ENCODE data around the gene IFITM1.
A peak's percentile ranks its signal among the peaks of the same experiment; 100 is the strongest.
"Not testable (repeated sequence)": the region's sequence is repeated elsewhere in the genome, so short reads cannot be mapped to it uniquely, and the experiment has no call there.

The IFITM1 gene

GRCh38 chr11:313787-314553 is at the start of gene IFITM1:
Gene IFITM1, plus strand, starts transcription at chr11:314040. Its CDS starts 131 bp downstream, at chr11:314171.
- peaks cover 61% of the 10 kb centered on the region for H3K4me1 Mint-ChIP-seq
- H3K4me3 Mint-ChIP-seq = peak within 1 kb of the TSS; percentile 91
- no peaks in the 10 kb centered on the region for H3K27me3 Mint-ChIP-seq
- H3K27ac Mint-ChIP-seq = peak within 1 kb of the TSS; percentile 89
- H3K36me3 Mint-ChIP-seq = no peaks in the 10 kb centered on the region
- peak; percentile 62 for ATAC-seq
- H3K9me3 Mint-ChIP-seq = no peaks in the 10 kb centered on the region

- Mint-ChIP-seq H3K27ac (peak overlapping the region; percentile 98), H3K9me3 (peaks cover 2% of the 10 kb centered on the region), H3K4me1 (peaks cover 33% of the 10 kb centered on the region), H3K36me3 (no peaks in the 10 kb centered on the region), H3K4me3 (peak overlapping the region; percentile 81), H3K27me3 (no peaks in the 10 kb centered on the region)
- ATAC-seq = no peak
Observed at GRCh38 chr11:266676-267439, 47.0 kb upstream of the IFITM1 start.

GRCh38 chr11:267491-267994 is 46.3 kb upstream of the IFITM1 start:
- ATAC-seq = peak; percentile 47
- H3K27me3 Mint-ChIP-seq = no peaks in the 10 kb centered on the region
- no peaks in the 10 kb centered on the region for H3K36me3 Mint-ChIP-seq
- H3K4me1 Mint-ChIP-seq = peaks cover 27% of the 10 kb centered on the region
- no peaks in the 10 kb centered on the region for H3K9me3 Mint-ChIP-seq
- peak overlapping the region; percentile 98 for H3K27ac Mint-ChIP-seq
- H3K4me3 Mint-ChIP-seq = peak overlapping the region; percentile 88

- peak overlapping the region; percentile 88 for H3K4me3 Mint-ChIP-seq
- H3K36me3 Mint-ChIP-seq, H3K9me3 Mint-ChIP-seq, H3K27me3 Mint-ChIP-seq: not testable (repeated sequence)
- peaks cover 27% of the 10 kb centered on the region for H3K4me1 Mint-ChIP-seq
- ATAC-seq = peak; percentile 77
- peak overlapping the region; percentile 98 for H3K27ac Mint-ChIP-seq
Observed at GRCh38 chr11:268716-269145, 45.1 kb upstream of the IFITM1 start.

GRCh38 chr11:269146-269890 is 44.5 kb upstream of the IFITM1 start:
- H3K4me3 Mint-ChIP-seq = peak overlapping the region; percentile 88

GRCh38 chr11:270451-271318 is 43.2 kb upstream of the IFITM1 start:
- Mint-ChIP-seq H3K27ac (peak overlapping the region; percentile 98), H3K9me3 (no peaks in the 10 kb centered on the region), H3K4me3 (no peak overlapping the region), H3K36me3 (no peaks in the 10 kb centered on the region), H3K27me3 (no peaks in the 10 kb centered on the region), H3K4me1 (peaks cover 36% of the 10 kb centered on the region)
- ATAC-seq = no peak

More at GRCh38 chr11:269146-269890, 44.5 kb upstream of the IFITM1 start:
- H3K9me3 Mint-ChIP-seq = no peaks in the 10 kb centered on the region
- H3K4me1 Mint-ChIP-seq = peaks cover 27% of the 10 kb centered on the region
- peak overlapping the region; percentile 98 for H3K27ac Mint-ChIP-seq
- peak; percentile 85 for ATAC-seq
- no peaks in the 10 kb centered on the region for H3K36me3 Mint-ChIP-seq
- H3K27me3 Mint-ChIP-seq = no peaks in the 10 kb centered on the region

GRCh38 chr11:271319-271715 is 42.5 kb upstream of the IFITM1 start:
- Mint-ChIP-seq H3K9me3 (no peaks in the 10 kb centered on the region), H3K36me3 (no peaks in the 10 kb centered on the region), H3K27me3 (no peaks in the 10 kb centered on the region), H3K4me1 (peaks cover 36% of the 10 kb centered on the region), H3K27ac (peak overlapping the region; percentile 65), H3K4me3 (no peak overlapping the region)
- no peak for ATAC-seq

- H3K36me3 Mint-ChIP-seq = no peaks in the 10 kb centered on the region
- no peak overlapping the region for H3K4me3 Mint-ChIP-seq
- ATAC-seq = no peak
- no peaks in the 10 kb centered on the region for H3K9me3 Mint-ChIP-seq
- peaks cover 36% of the 10 kb centered on the region for H3K4me1 Mint-ChIP-seq
- H3K27me3 Mint-ChIP-seq = no peaks in the 10 kb centered on the region
- peak overlapping the region; percentile 65 for H3K27ac Mint-ChIP-seq
Observed at GRCh38 chr11:272195-272930, 41.5 kb upstream of the IFITM1 start.

GRCh38 chr11:272931-273198 is 41.0 kb upstream of the IFITM1 start:
- no peak for ATAC-seq
- Mint-ChIP-seq H3K4me3 (no peak overlapping the region), H3K27ac (peak overlapping the region; percentile 65), H3K9me3 (no peaks in the 10 kb centered on the region), H3K36me3 (no peaks in the 10 kb centered on the region), H3K4me1 (peaks cover 40% of the 10 kb centered on the region), H3K27me3 (no peaks in the 10 kb centered on the region)

- Mint-ChIP-seq H3K36me3 (no peaks in the 10 kb centered on the region), H3K4me1 (peaks cover 29% of the 10 kb centered on the region), H3K9me3 (no peaks in the 10 kb centered on the region), H3K27ac (no peak overlapping the region), H3K4me3 (no peak overlapping the region), H3K27me3 (peaks cover 6% of the 10 kb centered on the region)
- no peak for ATAC-seq
Observed at GRCh38 chr11:276219-276618, 37.6 kb upstream of the IFITM1 start.

- peaks cover 49% of the 10 kb centered on the region for H3K4me1 Mint-ChIP-seq
- H3K27me3 Mint-ChIP-seq = peaks cover 25% of the 10 kb centered on the region
- no peaks in the 10 kb centered on the region for H3K9me3 Mint-ChIP-seq
Observed at GRCh38 chr11:278001-278951, 35.6 kb upstream of the IFITM1 start, which contains the start of gene NLRP6. Gene NLRP6, plus strand, starts transcription at chr11:278407. Its CDS starts 163 bp downstream, at chr11:278570.

GRCh38 chr11:279040-279965 is 34.5 kb upstream of the IFITM1 start:
- H3K27ac Mint-ChIP-seq = peak overlapping the region; percentile 47
- peak; percentile 52 for ATAC-seq

More at GRCh38 chr11:278001-278951, 35.6 kb upstream of the IFITM1 start, which contains the start of gene NLRP6:
- Mint-ChIP-seq H3K36me3 (no peaks in the 10 kb centered on the region), H3K4me3 (peak within 1 kb of the TSS; percentile 40), H3K27ac (peak within 1 kb of the TSS; percentile 47)
- ATAC-seq = no peak

More at GRCh38 chr11:279040-279965, 34.5 kb upstream of the IFITM1 start:
- Mint-ChIP-seq H3K4me1 (peaks cover 49% of the 10 kb centered on the region), H3K27me3 (peaks cover 25% of the 10 kb centered on the region), H3K9me3 (no peaks in the 10 kb centered on the region), H3K36me3 (no peaks in the 10 kb centered on the region), H3K4me3 (peak overlapping the region; percentile 40)

Data from stimulated activated memory B cell treated with anti-CD40 and anti-IgM and Interleukin-4, amounts not matched to agents 10 μg/mL and 1 μg/mL and 100 μg/mL, for 72 hours (primary cell).